Measurements from ENCODE around the gene PCDH9.

PCDH9 gene

DNA sequence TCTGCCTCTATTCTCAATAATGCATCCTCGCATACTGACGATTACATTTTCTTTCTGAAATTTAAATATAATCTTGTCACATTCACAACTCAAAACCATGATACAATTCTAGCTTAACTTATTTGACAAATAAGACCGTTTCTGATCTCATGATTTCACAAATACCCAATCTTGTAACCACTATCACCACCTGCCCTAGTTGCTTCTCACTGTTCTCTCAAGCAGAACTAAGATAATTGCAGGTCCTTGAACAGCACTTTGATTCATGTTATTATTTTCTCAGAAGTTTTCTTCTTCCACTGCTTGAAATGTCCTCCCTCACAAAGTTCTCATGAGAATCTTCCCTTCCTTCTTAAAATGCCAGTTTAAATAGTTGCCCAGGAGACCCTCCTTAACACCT is 211.4 kb downstream of the PCDH9 start:
- no peak for DNase-seq

DNA sequence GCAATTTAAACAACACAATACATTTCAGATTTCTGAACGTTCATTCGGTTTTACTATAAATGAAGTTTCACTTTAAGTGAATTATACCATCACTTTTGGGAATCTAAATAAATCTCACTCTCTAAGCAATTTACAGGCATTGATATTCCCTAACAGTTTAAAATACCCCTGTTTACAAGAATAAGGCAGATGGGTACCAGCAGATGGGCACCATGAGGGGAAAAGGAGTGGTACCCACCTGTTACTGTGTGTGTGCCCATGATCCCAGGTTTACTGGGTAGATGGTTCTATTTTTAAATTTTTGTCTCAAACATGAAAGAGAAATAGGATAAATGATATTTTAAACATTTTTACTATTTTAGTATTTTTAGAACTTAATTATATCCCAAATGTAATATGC is 212.9 kb downstream of the PCDH9 start:
- no peak for DNase-seq

DNA sequence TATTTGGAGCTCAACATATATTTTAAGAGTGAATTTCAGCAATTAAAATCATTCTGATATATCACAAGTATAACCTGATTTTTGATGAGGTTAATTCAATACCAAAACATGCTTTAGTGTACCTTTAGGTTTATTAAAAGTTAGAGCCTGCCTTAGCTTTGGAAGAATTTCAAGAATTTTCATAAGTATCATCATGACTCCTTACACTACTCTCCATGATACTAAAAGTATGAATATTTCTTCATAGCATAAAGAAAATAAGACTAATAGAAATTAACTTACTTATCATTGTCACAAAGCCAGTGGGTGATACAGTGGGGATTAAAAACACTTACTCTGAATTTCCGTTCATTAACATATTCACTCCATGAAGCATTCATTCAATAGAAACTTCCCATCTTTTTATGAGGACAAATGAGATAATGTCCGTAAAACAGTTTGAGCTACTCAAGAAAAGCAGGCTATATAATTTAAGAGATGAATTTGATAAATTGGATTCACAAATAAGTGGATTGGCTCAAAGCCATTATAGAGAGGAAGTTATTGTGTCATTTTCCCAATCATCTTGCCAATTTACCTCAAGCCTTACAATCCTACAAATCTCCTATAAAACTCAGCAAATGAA is 214.0 kb downstream of the PCDH9 start:
- no peak for DNase-seq

DNA sequence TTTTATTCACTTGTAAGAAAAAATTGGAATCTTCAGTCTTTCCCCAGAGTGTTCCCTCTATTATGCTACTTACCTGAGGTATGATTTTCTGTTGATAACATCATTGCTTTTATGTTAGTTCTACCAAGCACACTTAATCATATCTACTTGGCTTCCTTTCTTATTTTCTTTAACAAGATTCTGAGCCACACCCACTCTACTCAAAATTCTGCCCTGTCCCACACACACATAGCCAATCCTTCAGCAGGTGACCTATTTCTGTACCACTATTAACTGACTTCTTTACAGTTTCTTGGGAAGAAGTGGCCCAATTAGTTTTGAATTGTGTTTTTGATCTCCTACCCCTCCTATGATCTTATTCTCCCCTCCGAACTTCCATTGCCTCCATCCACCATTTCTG is 215.7 kb downstream of the PCDH9 start:
- no peak for DNase-seq

DNA sequence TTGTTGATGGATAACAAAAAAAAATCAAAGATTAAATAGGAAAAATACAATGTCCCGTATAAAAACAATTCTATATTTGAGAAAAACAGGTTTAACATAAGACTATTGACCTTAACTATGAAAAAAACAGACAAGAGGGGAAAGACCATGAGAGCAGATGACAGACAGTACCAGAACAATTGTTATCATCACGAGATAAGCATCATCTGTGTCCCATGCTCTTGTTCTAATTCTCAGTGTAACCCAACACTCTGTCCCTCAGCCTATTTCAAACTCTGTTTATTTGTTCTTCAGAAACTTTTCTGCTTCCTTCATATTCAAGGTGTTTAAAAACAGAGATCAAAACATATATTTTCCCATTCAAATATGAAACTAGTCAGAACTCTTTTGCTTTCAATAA is 216.4 kb downstream of the PCDH9 start:
- no peak for DNase-seq

DNA sequence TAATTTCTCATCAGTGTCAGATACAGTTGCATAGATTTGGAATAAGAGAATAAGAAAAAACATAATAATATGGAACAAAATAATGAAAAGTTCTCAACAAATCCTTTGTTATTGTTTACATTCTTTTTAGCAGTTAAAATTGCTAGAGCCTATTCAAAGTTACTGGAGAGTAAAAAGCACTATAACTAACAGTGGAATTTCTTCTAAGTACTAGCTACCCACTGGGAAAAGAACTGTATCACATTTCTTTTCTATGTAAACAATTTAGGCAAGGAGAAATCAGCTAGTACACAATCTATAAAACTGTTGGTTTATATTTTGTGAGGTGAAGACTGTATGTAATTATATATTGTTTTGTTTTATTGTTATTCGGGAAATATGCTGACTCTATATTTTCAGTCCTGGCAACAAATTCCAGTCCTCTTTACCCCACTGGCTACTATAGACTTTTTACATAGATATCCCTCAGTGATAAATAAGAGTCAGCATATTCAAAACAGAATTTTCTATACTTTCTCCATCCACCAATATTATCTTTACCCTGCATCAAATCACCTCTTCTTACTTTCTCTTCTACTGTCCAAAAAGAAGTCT is 222.0 kb downstream of the PCDH9 start:
- no peak for DNase-seq

DNA sequence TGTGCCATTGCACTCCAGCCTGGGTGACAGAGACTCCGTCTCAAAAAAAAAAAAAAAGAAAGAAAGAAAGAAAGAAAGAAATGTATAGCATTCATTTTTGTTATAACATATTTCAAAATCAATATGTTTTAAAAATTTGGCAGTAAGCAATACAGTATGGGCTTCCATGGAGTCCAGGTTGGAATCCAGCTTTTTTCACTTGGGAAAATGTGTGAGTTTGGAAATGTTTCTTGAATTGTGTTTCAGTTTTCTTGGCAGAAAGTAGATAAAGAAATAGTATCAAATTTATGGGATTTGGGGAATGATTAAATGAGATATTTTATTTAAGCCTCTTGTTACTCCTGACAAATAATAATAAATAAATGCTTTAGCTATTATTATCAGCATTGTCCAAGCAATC is 225.6 kb downstream of the PCDH9 start:
- DNase-seq = no peak

DNA sequence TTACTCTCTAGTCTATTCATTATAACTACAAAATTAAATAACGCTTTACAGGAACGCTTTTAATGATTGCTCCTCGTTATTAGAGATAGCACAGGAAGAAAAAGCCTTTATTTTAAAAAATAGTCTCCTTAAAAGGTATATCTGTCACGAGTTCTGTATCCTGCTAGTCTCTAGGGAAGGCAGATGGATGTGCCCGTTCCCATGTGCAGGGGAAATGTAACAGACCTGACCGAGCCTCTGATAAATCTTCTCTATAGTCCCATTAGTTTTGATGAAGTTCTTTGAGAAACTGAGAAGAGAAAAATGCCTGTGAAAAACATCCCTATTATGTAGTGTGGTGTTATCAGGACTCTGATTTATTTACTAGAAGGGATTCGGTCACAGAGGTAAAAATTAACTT is 226.4 kb downstream of the PCDH9 start:
- no peak for DNase-seq

DNA sequence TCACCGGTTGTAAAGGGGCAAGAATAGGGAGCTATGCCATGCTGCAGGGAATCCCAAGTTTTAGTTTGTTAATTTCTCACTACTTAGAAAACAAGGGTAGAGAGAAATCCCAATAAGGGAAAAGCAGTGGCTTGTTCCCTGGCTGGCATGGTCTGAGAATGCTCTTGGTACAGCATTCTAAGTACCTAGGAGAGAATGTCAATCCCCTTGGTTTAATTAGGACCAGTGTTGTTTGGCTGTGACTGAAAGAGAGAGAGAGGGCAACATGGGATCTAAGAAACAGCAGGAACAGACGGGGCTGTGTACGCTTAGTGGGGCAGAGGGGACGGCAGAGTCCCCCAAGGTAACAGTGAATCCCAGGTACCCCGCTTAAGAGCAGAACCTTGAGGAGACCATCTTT is 228.8 kb downstream of the PCDH9 start:
- DNase-seq = no peak

DNA sequence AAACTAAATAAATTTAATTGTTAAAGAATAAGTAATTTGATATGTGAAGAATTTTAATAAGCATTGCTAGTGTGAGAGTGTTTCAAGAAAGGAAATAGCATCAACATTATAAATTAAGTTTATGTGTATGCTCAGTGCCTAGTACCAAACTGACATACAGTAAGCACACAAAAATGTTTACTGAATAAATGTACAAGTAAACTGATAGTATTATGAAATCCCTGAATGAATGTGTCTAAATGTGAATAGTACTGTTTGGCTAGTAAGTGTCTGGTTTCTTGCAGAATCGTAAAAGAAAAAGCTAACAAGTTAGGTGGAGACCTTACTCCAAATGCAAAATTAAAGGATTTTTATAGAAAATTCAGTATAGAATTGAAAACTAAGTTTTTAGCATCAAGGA is 233.6 kb downstream of the PCDH9 start:
- no peak for DNase-seq

DNA sequence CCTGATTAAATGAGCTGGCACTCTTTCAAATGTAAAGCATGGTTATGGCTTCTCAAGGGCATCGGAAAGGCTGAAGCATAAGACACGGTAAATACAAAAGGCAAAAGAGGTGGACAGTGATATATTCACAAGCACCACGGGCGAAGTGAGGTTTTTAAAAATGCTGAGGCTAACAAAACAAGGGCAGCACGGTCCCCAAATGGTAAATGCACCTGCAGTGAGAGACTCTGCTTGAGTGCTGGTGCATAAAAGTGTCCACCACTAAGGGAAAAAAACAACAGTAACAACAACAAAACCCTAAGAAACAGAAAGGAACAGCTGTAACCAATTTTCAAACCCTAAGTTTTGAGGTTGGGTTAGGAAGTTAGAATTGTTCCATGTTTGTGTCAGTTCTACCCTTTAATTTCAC is 234.9 kb downstream of the PCDH9 start:
- DNase-seq = no peak

DNA sequence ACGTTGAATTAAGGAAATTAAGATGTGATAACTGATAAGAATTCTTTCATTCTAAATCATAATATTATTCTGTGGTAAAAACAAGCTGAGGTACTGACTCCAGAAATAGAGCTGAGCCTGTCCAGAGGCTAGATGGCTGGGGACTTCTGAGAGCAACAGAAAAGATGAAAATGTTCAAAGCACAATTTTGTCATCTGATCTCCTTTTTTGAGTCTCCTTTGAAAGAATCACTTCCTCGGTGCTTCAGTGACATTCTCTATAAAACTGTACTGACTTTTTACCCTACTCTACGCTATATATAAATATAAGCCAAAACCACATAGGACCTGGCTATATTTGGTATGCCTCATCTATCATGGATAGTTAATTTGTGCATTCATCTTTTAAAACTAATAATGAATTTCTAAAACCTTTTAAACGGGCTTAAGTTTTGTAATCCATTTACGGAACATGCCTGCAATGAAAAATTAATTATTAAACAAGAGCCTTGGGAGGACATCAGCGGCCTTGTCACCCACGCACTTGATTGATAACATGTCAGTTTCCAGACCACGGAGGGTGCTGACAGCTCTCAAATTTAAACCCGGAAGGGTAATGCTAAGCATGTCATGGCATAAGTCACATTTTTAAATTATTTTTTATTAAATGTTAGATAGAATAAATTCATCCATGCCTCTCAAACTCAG is 235.5 kb downstream of the PCDH9 start:
- no peak for DNase-seq

DNA sequence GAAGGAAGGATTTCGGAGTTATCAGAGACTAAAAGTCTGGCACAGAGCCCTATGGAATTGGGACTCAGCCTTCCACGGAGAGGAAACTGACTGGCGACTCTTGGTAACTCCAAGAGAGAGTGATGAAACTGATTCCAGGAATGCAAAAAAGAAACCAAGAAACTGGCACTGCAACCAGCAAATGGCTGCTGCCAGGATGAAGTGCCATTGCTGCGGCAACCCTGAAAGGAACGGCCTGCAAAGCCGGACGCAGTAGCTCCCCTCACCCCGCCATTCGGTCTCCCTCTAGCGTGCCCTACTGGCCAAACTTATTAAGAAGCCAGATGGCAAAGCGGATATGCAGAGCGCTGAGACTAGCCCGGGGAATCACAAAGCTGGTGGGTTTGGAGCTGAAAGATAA is 236.0 kb downstream of the PCDH9 start:
- peak; percentile 31 for DNase-seq

DNA sequence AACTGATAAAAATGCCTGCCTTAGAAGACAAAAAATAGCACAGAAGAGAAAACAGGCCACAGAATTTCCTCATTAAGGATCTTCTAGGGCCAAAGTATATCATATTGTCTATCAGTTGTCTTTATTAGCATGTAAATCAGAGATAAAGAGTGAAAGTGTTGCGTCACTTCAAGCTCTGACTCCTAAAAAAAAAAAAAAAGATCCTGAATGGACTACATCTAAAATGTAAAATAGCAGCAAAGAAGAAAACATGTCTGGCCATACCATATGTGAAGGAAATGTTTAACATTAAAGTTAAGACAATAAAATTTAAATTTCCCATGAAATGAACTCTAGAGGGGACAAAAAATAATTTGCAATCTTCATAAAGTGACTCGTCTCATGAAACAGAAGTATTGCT is 237.4 kb downstream of the PCDH9 start:
- DNase-seq = no peak

DNA sequence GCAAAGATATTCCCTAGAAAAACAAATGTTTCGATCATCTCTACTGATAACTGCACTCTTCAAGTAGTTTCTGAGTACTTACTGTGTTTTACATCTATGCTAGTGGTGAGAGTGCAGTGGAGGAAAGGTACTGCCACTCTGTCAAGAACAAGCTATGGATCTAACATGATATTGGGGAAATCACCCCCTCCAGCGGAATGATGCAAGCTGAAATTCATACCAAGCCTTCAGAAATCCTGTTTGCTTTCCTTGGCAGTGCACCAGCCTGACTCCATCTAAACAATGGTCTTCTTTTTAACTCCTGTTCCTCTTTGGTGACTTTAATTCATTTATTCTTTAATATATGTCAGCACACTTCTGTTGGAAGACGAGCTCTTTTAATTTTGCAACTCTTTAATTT is 238.0 kb downstream of the PCDH9 start:
- no peak for DNase-seq

DNA sequence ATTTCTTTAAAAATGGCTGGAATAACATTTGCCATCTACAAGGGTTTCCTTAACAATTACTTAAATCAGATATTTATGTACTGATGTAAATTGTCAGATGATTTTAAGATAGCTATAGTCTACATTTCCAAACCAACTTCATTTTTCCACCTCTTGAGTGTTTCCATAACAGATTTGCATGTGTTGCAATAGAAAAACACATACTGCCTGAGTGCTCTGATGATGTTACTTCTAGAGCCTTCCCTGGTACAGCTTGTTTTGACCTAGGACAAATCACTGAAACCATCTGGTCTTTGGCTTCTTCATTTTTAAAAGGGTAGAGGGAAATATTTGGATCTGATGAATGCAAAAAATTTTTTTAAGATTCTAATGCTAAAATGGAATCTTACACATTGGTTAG is 245.9 kb downstream of the PCDH9 start:
- no peak for DNase-seq

DNA sequence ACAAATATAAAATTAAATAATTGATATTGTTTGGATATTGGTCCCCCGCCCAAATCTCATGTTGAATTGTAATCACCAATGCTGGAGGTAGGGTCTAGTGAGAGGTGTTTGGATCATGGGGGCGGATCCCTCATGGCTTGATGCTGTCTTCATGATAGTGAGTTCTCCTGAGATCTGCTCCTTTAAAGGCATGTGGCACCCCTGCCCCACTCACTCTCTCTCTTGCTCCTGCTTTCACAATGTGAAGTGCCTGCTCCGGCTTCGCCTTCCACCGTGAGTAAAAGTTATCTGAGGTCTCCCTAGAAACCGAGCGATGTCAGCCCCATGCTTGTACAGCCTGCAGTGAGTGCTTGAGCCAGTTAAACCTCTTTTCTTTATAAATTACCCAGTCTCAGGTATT is 248.2 kb downstream of the PCDH9 start:
- no peak for DNase-seq

DNA sequence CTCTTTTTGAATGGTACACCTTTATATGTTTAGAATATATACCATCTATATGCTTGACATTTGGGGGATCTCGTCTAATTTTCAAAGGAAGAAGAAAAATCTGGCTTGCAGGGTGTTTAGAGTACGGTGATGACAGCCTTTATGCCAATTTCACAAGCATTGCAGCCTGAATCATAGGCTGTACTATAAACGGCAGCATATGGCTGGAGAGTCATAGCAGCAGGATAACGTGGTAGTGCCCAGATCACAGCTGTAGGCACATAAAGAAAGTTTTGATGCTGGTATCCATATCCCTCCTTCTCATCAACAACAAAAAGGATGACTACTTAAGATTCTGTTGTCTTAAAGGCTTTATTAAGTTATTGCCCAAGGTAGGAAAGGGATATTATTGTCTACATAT is 253.0 kb downstream of the PCDH9 start:
- no peak for DNase-seq

DNA sequence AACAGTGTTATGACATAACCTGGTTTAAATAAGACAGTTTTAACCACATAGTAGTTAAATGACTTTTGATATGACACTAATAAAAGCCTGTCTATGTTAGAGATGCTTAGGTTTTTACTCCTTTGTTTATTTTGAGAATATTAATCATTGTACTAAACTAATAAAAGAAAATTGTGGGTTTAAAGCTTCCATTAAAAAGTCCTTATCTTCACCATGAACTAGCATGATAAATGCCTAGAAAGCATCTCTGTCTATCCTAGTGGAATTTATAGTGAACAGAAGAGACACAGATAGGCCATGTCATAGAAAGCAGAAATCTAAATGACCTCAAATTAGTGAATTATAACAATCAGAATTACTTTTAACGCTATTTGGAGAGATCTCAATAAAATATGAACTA is 255.2 kb downstream of the PCDH9 start:
- no peak for DNase-seq

DNA sequence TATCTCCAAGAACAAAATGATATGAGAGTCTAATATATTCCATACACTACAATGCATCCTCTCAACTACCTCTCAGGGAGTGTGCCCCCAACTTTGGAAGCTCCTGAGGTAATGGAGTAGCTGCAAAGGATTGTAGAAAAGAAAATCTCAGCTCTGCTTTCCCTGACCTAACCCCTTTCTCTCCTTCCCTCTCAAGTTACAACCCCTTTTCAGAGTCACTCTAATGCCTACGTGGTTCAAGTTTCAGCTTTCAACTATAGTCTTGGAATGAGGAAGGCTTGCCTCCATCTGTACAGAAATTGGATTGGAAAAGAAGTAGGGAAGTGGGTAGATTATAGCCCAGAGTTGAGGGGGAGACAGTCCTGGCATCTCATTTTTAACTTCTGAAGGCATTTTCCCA is 256.0 kb downstream of the PCDH9 start:
- DNase-seq = no peak

DNA sequence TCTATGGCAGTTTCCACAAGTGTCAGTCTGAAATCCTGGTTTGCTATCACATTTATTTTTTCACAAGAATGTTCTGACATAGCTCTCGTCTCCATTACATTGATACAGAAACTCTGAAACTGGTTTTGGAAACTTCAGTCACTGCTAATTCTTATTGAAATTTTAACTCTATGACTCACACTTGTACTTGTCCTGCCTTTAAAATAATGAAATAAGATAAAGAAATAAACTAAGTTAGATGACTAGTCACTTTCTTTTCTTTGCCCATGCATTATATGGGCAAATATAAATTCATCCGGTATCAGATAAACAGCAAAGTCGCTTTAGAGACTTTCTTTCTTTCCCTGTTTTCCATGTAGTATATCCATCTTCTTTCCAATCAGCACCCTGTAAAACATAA is 257.5 kb downstream of the PCDH9 start:
- no peak for DNase-seq

DNA sequence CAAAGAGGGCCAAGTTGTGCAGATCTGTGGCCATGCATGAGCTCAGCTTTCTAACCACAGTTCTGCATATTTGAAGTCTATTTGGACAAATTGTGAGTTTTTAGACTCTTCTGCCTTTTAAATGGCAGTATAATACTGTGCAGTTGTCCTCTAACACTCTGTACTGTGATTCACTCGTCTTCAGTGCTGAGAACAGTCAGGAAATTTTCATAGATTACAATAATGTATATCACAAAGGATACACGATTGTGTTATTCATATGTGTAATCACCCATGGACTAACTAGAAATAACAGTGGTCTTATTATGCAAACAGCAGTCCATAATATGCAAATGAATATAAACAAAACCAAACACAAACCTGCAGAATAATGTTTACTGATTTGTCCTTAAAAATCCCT is 259.1 kb downstream of the PCDH9 start:
- DNase-seq = no peak

DNA sequence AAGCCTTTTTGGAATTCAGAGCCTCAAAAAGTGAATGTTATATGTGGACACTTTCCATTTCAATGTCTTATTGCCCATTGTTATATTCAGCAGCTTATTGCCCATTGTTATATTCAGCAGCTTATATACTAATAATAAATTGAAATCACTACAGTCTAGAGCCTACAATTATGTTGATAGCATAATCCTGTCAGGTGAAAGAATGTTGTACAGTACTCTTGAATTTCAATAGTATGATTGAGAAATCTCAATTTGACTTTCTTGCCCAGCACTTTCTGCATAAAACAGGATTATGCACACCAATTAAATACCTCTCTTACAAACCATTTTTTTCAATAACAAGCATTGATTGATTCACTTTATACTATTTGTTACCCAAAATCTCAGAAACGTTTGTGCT is 260.8 kb downstream of the PCDH9 start:
- no peak for DNase-seq

DNA sequence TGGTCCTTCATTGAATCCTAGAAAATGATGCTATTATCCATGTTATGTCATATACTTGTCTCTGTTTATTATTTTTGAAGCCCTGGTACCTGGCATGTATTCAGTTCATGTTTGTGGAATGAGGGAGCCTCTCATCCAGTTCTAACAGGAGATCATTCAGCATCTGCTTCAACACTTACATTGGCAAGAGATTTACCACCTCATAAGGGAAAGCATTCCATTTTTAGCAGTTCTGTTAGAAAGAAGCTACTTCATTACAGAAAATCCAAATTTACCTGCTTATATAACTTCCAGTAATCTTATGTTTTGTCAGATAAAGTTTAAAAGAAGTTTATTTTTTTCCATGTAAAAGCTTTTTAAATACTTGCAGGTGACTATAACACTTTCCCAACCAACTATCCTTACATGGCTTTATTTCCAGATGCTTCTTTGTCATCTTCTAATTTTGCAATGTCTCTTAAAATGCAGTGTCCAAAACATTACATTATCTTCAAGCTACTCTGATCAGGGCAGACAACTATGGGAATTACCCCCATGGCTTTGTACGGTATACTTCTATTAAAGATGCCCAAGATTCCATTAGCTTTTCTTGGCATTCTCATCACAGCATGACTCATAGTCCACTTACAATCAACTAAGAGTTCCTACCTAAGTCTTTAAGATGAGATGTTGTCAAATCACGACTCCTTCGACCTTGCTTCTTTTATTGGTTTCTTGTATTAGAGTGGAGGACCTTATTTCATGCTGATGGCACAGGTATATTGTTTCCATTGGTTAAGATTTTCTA is 262.1 kb downstream of the PCDH9 start:
- no peak for DNase-seq
